Measurements from ENCODE around the gene SFXN5. TPM values are rescaled to one million over a fixed set of nuclear protein-coding genes. Genes with fewer than 3 reads are reported as not detected.

Gene SFXN5
- total RNA-seq, 1 experiment from 2014 or later = 15.2 TPM

- Histone ChIP-seq H3K4me2 (no peak overlapping the region), H4K20me1 (ENCODE audit: insufficient read depth) (no peaks in the 10 kb centered on the region), H3K4me3 (no peak overlapping the region), H3K79me2 (ENCODE audit: low read depth) (no peaks in the 10 kb centered on the region), H3K9me3 (ENCODE audit: insufficient read depth, low read depth) (no peaks in the 10 kb centered on the region), H3K27me3 (ENCODE audit: insufficient read depth, low read depth) (peaks cover 95% of the 10 kb centered on the region), H3K4me1 (replicated peaks; ENCODE audit: insufficient read depth) (no peaks in the 10 kb centered on the region), H3F3A (ENCODE audit: insufficient read depth, low read depth) (no peaks in the 10 kb centered on the region), H3K27ac (no peak overlapping the region), H2AFZ (no peak overlapping the region), H3K36me3 (ENCODE audit: low read depth) (no peaks in the 10 kb centered on the region), H3K9me2 (ENCODE audit: insufficient read depth) (no peaks in the 10 kb centered on the region)
- intact Hi-C loops (cut with micrococcal nuclease; ENCODE audit: unreplicated experiment) = no loop called here
- CTCF ChIA-PET = no interaction called here
- DNase-seq = no peak
- TF ChIP-seq CTCF (conservative IDR thresholded peaks at IDR 0.05) = no peak
- no peak for TF ChIP-seq EZH2 (IDR thresholded peaks at IDR 0.05; ENCODE audit: low read depth)
- BruUV-seq (replicated peaks) = no TSS peak
- POLR2A ChIA-PET (ENCODE audit: unreplicated experiment) = no interaction called here
These were observed 145.1 kb downstream of the SFXN5 start for GRCh38 chr2:72926368-72926767.

DNA sequence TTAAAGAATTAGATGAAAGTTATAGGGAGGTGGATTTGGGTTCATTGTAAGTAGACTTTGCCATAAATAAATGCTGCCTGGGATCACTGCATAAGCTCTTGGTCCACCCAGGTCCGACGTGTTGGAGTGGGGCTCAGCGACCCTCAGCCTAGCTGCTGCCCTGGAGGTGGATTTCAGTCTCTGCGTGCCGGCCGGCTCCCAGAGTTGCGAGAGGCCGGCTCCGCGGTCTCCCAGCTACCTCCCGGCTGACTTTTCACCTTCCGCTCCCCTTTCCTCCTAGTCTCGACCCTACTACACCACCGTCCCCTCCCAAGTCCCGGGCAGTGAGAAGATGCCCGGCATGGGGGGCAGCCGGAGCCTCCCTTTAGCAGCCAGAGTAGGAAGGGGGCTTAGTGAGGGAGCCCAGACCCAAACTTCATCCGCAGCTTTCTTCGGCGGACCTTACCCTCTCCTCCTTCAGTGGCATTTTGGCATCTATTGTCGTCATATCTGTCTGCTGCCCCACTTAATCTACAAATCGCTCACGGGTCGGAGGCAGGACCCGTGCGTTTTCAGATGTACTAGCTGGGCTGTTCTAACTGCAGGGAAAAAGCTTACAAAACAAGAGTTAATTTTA lies 146.1 kb downstream of the SFXN5 start:
- H4K20me1 ChIP-seq (ENCODE audit: insufficient read depth) = no peaks in the 10 kb centered on the region
- H2AFZ ChIP-seq = no peak overlapping the region
- intact Hi-C loops (cut with micrococcal nuclease; ENCODE audit: unreplicated experiment) = no loop called here
- no peak for DNase-seq
- CTCF ChIA-PET = no interaction called here
- no peak overlapping the region for H3K4me3 ChIP-seq
- H3K4me1 ChIP-seq (replicated peaks; ENCODE audit: insufficient read depth) = no peaks in the 10 kb centered on the region
- H3K27me3 ChIP-seq (ENCODE audit: insufficient read depth, low read depth) = peaks cover 98% of the 10 kb centered on the region
- no peaks in the 10 kb centered on the region for H3K79me2 ChIP-seq (ENCODE audit: low read depth)
- H3K9me3 ChIP-seq (ENCODE audit: insufficient read depth, low read depth) = no peaks in the 10 kb centered on the region
- BruUV-seq (replicated peaks) = no TSS peak
- H3K4me2 ChIP-seq = no peak overlapping the region
- no peaks in the 10 kb centered on the region for H3K9me2 ChIP-seq (ENCODE audit: insufficient read depth)
- POLR2A ChIA-PET (ENCODE audit: unreplicated experiment) = no interaction called here
- H3F3A ChIP-seq (ENCODE audit: insufficient read depth, low read depth) = no peaks in the 10 kb centered on the region
- TF ChIP-seq EZH2 (IDR thresholded peaks at IDR 0.05; ENCODE audit: low read depth) (no peak), CTCF (conservative IDR thresholded peaks at IDR 0.05) (no peak)
- no peaks in the 10 kb centered on the region for H3K36me3 ChIP-seq (ENCODE audit: low read depth)
- H3K27ac ChIP-seq = no peak overlapping the region

DNA sequence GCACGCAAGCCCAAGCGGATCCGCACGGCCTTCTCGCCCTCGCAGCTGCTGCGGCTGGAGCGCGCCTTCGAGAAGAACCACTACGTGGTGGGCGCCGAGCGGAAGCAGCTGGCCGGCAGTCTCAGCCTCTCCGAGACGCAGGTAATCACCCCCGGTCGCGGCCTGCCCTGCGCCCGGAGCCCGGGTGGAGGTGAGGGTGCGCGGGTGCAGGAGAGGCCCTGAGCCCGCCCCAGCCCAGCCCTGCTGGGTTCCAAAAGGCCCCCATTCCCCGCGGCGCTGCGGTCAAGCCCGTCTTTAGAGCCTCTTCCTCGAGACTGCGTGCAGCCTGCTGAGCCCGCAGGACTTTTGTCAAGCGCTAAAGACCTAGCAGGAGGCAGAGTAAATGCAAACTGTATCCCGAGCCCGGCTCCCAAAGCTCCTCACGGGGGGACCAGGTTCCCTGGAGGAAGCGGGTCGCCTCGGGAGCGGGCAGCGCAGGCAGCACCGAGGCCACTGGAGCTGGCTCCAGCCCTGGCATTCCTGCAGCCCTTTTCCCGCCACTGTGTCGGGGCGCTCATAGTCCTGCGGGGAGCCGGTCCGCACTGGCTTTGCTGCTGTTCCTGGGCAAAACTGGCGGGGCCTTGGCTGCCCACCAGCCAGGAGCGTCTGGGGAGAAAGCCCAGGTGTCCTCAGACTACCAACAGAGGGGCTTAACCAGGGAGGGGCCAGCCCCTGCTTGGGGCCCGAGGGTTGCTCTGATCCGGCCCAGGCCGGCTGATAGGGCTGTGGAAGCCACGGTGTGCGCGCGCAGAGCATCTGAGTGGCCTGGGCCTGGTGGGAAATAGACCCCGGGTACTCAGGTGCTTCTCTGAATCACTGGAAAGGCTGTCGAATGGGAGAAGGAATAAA lies 146.9 kb downstream of the SFXN5 start:
- CTCF ChIA-PET = no interaction called here
- no peak overlapping the region for H2AFZ ChIP-seq
- no peak overlapping the region for H3K4me2 ChIP-seq

More for the DNA sequence above, 146.9 kb downstream of the SFXN5 start:
- TF ChIP-seq CTCF (conservative IDR thresholded peaks at IDR 0.05) (no peak), EZH2 (IDR thresholded peaks at IDR 0.05; ENCODE audit: low read depth) (no peak)
- Histone ChIP-seq H3K36me3 (ENCODE audit: low read depth) (no peaks in the 10 kb centered on the region), H3K27ac (no peak overlapping the region), H3K27me3 (ENCODE audit: insufficient read depth, low read depth) (peaks cover 100% of the 10 kb centered on the region), H3K79me2 (ENCODE audit: low read depth) (no peaks in the 10 kb centered on the region), H3F3A (ENCODE audit: insufficient read depth, low read depth) (no peaks in the 10 kb centered on the region), H4K20me1 (ENCODE audit: insufficient read depth) (no peaks in the 10 kb centered on the region), H3K4me3 (no peak overlapping the region), H3K9me2 (ENCODE audit: insufficient read depth) (no peaks in the 10 kb centered on the region), H3K9me3 (ENCODE audit: insufficient read depth, low read depth) (no peaks in the 10 kb centered on the region), H3K4me1 (replicated peaks; ENCODE audit: insufficient read depth) (no peaks in the 10 kb centered on the region)
- intact Hi-C loops (cut with micrococcal nuclease; ENCODE audit: unreplicated experiment) = no loop called here
- POLR2A ChIA-PET (ENCODE audit: unreplicated experiment) = no interaction called here
- DNase-seq = no peak
- BruUV-seq (replicated peaks) = no TSS peak

Data from PC-9 (cell line).